ENCODE measurements around the gene AKNA.

DNA sequence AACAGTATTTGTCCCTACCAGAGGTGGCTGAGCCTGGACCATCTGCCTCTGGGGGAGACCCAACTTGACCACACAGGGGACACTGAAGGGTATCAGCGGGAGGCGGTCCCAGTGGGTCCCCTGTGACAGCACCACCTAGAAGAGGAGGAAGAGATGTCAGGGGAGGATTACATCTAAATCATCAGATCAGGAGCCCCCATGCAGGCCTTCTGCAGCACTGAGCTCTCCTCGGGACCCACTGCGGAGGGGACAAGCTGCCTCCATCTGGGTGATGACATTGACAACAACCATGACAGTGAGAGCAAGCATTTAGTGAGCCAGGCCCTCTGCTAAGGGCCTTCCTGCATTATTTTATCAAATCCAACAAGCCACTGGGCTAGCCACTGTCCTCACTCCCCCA, 45.8 kb downstream of the AKNA start:
- TF ChIP-seq, protein P1, sequence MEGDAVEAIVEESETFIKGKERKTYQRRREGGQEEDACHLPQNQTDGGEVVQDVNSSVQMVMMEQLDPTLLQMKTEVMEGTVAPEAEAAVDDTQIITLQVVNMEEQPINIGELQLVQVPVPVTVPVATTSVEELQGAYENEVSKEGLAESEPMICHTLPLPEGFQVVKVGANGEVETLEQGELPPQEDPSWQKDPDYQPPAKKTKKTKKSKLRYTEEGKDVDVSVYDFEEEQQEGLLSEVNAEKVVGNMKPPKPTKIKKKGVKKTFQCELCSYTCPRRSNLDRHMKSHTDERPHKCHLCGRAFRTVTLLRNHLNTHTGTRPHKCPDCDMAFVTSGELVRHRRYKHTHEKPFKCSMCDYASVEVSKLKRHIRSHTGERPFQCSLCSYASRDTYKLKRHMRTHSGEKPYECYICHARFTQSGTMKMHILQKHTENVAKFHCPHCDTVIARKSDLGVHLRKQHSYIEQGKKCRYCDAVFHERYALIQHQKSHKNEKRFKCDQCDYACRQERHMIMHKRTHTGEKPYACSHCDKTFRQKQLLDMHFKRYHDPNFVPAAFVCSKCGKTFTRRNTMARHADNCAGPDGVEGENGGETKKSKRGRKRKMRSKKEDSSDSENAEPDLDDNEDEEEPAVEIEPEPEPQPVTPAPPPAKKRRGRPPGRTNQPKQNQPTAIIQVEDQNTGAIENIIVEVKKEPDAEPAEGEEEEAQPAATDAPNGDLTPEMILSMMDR (IDR thresholded peaks at IDR 0.05): no peak
- no peak for TF ChIP-seq POLR2AphosphoS5 (IDR thresholded peaks at IDR 0.05; ENCODE audit: low read depth, low read length)
- TF ChIP-seq, protein P2, sequence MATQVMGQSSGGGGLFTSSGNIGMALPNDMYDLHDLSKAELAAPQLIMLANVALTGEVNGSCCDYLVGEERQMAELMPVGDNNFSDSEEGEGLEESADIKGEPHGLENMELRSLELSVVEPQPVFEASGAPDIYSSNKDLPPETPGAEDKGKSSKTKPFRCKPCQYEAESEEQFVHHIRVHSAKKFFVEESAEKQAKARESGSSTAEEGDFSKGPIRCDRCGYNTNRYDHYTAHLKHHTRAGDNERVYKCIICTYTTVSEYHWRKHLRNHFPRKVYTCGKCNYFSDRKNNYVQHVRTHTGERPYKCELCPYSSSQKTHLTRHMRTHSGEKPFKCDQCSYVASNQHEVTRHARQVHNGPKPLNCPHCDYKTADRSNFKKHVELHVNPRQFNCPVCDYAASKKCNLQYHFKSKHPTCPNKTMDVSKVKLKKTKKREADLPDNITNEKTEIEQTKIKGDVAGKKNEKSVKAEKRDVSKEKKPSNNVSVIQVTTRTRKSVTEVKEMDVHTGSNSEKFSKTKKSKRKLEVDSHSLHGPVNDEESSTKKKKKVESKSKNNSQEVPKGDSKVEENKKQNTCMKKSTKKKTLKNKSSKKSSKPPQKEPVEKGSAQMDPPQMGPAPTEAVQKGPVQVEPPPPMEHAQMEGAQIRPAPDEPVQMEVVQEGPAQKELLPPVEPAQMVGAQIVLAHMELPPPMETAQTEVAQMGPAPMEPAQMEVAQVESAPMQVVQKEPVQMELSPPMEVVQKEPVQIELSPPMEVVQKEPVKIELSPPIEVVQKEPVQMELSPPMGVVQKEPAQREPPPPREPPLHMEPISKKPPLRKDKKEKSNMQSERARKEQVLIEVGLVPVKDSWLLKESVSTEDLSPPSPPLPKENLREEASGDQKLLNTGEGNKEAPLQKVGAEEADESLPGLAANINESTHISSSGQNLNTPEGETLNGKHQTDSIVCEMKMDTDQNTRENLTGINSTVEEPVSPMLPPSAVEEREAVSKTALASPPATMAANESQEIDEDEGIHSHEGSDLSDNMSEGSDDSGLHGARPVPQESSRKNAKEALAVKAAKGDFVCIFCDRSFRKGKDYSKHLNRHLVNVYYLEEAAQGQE (IDR thresholded peaks at IDR 0.05; ENCODE audit: insufficient read depth in 1 of 2, low read depth in 2 of 2, low read length in 1 of 2): no peak
